ENCODE data around the gene HMGN3. TPM values are rescaled to one million over a fixed set of nuclear protein-coding genes. Genes with fewer than 3 reads are reported as not detected.

Gene HMGN3
- total and polyA plus RNA-seq, 2 of the 4 experiments (the other 2 are of a cell fraction) = 6.8 to 35.5 TPM

DNA sequence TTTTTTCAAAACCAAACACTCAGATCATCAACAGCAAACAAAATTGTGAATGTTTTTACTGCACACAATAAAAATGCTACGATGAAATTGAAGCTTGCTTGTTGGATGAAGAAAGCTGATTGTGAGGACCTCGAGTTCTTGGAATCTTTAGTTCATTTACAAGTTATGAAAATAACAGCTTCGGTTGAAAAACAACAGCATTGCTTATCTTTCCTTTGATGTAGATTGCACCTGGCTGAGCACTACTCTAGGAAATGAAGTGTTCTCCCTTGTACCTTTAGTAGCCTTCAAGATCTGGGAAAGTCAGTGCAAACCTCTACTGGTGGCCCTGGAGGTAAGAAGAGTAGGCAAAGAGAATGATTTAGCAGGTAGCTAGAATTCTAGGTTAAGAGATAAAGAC, 2.2 kb upstream of the HMGN3 start:
- POLR2A ChIA-PET (ENCODE audit: unreplicated experiment) = no interaction called here
- no CpG with 5 or more reads among the region's 3 CpGs for WGBS, 2 experiments (ENCODE audit: extremely low coverage in 2 of 2, insufficient read length in 1 of 2)
- CTCF ChIA-PET = no interaction called here

More for the DNA sequence above, 2.2 kb upstream of the HMGN3 start:
- no TSS peak for BruUV-seq (replicated peaks)
- Histone ChIP-seq H2AK9ac (replicated peaks; ENCODE audit: low read depth, low read length, poor library complexity) (no peak overlapping the region), H4K8ac (ENCODE audit: low read depth in 2 of 2, low read length in 2 of 2) (no peak overlapping the region), H3K4me1 (ENCODE audit: control insufficient read depth, insufficient read depth, low read length) (no peaks in the 10 kb centered on the region), H3K14ac (replicated peaks; ENCODE audit: low read depth, low read length) (no peak overlapping the region), H3K4me3 (ENCODE audit: insufficient read depth, low read depth, low read length) (no peak overlapping the region), H3K9ac (ENCODE audit: low read depth, low read length) (no peak overlapping the region), H3K56ac (ENCODE audit: extremely low read depth, insufficient read depth, low read length) (no peak overlapping the region), H3K9me3 (ENCODE audit: control insufficient read depth, insufficient read depth, low read length) (no peaks in the 10 kb centered on the region), H3K18ac (ENCODE audit: low read depth, low read length) (no peak overlapping the region), H2AK5ac (ENCODE audit: low read depth, low read length) (no peak overlapping the region), H4K20me1 (ENCODE audit: insufficient read depth, low read length) (no peaks in the 10 kb centered on the region), H2AFZ (replicated peaks; ENCODE audit: low read length, poor library complexity) (no peak overlapping the region), H4K5ac (ENCODE audit: low read depth, low read length) (no peak overlapping the region), H2BK5ac (ENCODE audit: low read depth, low read length, poor library complexity, severe bottlenecking) (no peak overlapping the region), H2BK15ac (ENCODE audit: low read depth, low read length) (no peak overlapping the region), H3K27me3 (ENCODE audit: control insufficient read depth, insufficient read depth, low read length) (no peaks in the 10 kb centered on the region), H3K79me1 (ENCODE audit: low read depth in 1 of 2, low read length in 2 of 2) (peaks cover 9 to 15% of the 10 kb centered on the region in 2 experiments; a peak in 3 of 4 replicates), H3K23ac (ENCODE audit: low read depth, low read length) (no peak overlapping the region), H2BK20ac (ENCODE audit: low read depth, low read length) (no peak overlapping the region), H3K9me1 (ENCODE audit: insufficient read depth, low read length) (0 out of 2 replicates have a peak, but pooled peaks cover 5% of the 10 kb centered on the region), H3K4ac (ENCODE audit: low read depth, low read length) (no peak overlapping the region), H3K27ac (ENCODE audit: insufficient read depth, low read length) (no peak overlapping the region), H3K4me2 (ENCODE audit: low read depth, low read length) (no peak overlapping the region), H2BK120ac (ENCODE audit: low read depth, low read length) (no peak overlapping the region), H4K91ac (ENCODE audit: insufficient read depth, low read depth, low read length) (no peak overlapping the region), H3K36me3 (ENCODE audit: control insufficient read depth, insufficient read depth, low read length) (no peaks in the 10 kb centered on the region)
- in situ Hi-C loops (cut with MboI; ENCODE audit: low sequenced_read_pairs) (no loop called here), intact Hi-C loops (cut with micrococcal nuclease) (loop anchor here (10.0 kb wide), 2 partner anchors 372 to 438 kb away; partner anchors contain the start of gene IRAK1BP1), dilution Hi-C loops (cut with HindIII; ENCODE audit: low sequenced_read_pairs, unreplicated experiment) (no loop called here)
- no peak for TF ChIP-seq SMC3 (IDR thresholded peaks at IDR 0.05; ENCODE audit: low read depth, low read length)
- no peak for TF ChIP-seq BHLHE40 (IDR thresholded peaks at IDR 0.05; ENCODE audit: low read depth, low read length)
- no peak for TF ChIP-seq MAFK (IDR thresholded peaks at IDR 0.05; ENCODE audit: low read depth, low read length)
- TF ChIP-seq RFX5 (IDR thresholded peaks at IDR 0.05; ENCODE audit: low read depth, low read length) = no peak
- TF ChIP-seq RAD21 (IDR thresholded peaks at IDR 0.05; ENCODE audit: low read length) = no peak
- TF ChIP-seq CEBPB (IDR thresholded peaks at IDR 0.05; ENCODE audit: low read depth, low read length) = no peak
- no peak for TF ChIP-seq FOS (IDR thresholded peaks at IDR 0.05; ENCODE audit: low read depth, low read length)
- TF ChIP-seq, protein P1, sequence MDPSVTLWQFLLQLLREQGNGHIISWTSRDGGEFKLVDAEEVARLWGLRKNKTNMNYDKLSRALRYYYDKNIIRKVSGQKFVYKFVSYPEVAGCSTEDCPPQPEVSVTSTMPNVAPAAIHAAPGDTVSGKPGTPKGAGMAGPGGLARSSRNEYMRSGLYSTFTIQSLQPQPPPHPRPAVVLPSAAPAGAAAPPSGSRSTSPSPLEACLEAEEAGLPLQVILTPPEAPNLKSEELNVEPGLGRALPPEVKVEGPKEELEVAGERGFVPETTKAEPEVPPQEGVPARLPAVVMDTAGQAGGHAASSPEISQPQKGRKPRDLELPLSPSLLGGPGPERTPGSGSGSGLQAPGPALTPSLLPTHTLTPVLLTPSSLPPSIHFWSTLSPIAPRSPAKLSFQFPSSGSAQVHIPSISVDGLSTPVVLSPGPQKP (IDR thresholded peaks at IDR 0.05; ENCODE audit: borderline replicate concordance, low read depth, low read length) = no peak
- TF ChIP-seq MAZ (IDR thresholded peaks at IDR 0.05; ENCODE audit: borderline replicate concordance, low read depth, low read length) = no peak
- no peak for TF ChIP-seq CHD1 (IDR thresholded peaks at IDR 0.05; ENCODE audit: low read depth, low read length)
- TF ChIP-seq POLR2A (IDR thresholded peaks at IDR 0.05; ENCODE audit: low read depth, low read length) = no peak
- TF ChIP-seq USF2 (IDR thresholded peaks at IDR 0.05; ENCODE audit: low read depth, low read length) = no peak
- TF ChIP-seq, protein P2, sequence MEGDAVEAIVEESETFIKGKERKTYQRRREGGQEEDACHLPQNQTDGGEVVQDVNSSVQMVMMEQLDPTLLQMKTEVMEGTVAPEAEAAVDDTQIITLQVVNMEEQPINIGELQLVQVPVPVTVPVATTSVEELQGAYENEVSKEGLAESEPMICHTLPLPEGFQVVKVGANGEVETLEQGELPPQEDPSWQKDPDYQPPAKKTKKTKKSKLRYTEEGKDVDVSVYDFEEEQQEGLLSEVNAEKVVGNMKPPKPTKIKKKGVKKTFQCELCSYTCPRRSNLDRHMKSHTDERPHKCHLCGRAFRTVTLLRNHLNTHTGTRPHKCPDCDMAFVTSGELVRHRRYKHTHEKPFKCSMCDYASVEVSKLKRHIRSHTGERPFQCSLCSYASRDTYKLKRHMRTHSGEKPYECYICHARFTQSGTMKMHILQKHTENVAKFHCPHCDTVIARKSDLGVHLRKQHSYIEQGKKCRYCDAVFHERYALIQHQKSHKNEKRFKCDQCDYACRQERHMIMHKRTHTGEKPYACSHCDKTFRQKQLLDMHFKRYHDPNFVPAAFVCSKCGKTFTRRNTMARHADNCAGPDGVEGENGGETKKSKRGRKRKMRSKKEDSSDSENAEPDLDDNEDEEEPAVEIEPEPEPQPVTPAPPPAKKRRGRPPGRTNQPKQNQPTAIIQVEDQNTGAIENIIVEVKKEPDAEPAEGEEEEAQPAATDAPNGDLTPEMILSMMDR (conservative IDR thresholded peaks at IDR 0.05; ENCODE audit: low read depth, low read length) = no peak
- TF ChIP-seq RCOR1 (IDR thresholded peaks at IDR 0.05; ENCODE audit: insufficient replicate concordance, low read length) = no peak
- no peak for TF ChIP-seq NFE2L2 (IDR thresholded peaks at IDR 0.05; ENCODE audit: low read depth, low read length)
- no peak for TF ChIP-seq MXI1 (IDR thresholded peaks at IDR 0.05; ENCODE audit: borderline replicate concordance, low read depth, low read length)
- ATAC-seq (ENCODE audit: low read depth) = no peak
- no peak for DNase-seq
